Kidney epithelial cell (primary cell): ENCODE measurements around the gene PKP4. TPM values are rescaled to one million over a fixed set of nuclear protein-coding genes. Genes with fewer than 3 reads are reported as not detected.

Experiments
- DNase-seq: peaks from one replicate; pipeline ENCODE4 v3.0.0-alpha.2; 2010; ENCODE audit warnings: low read depth
- H3K27me3 ChIP-seq: 2 replicates; pipeline ENCODE4 v1.6.0; 2011; ENCODE audit warnings: low read length; ENCODE audit not compliant: control insufficient read depth, insufficient read depth
- H3K36me3 ChIP-seq: 2 replicates; pipeline ENCODE4 v1.5.1; 2011; ENCODE audit warnings: low read length; ENCODE audit not compliant: control insufficient read depth, insufficient read depth
- H3K4me3 ChIP-seq: 2 replicates; pipeline ENCODE4 v1.5.1; 2011; ENCODE audit warnings: low read depth, mild to moderate bottlenecking, control low read depth, low read length
- CTCF ChIP-seq: IDR thresholded peaks from 2 replicates; pipeline ENCODE4 v1.5.1; 2011; ENCODE audit warnings: mild to moderate bottlenecking, moderate library complexity, low read length, control low read depth, inconsistent platforms; ENCODE audit not compliant: insufficient read depth, poor library complexity, severe bottlenecking
- total RNA-seq: library from RNA; depleted of rRNA; stranded (reverse); fragments of >200 nt; gene quantifications from 2 replicates; pipeline ENCODE4 v1.2.3, GENCODE V29; 2015

PKP4 gene
- total RNA-seq, 1 donor from 2014 or later: 29.4 TPM

- TF ChIP-seq CTCF: no peak
- no peak overlapping the region for H3K4me3 ChIP-seq
- DNase-seq: no peak
- H3K36me3 ChIP-seq: no peaks in the 10 kb centered on the region
- no peaks in the 10 kb centered on the region for H3K27me3 ChIP-seq
These were observed 262.1 kb downstream of the PKP4 start for GRCh38 chr2:158718851-158719250.

- Histone ChIP-seq H3K27me3 (no peaks in the 10 kb centered on the region), H3K4me3 (no peak overlapping the region), H3K36me3 (no peaks in the 10 kb centered on the region)
- no peak for DNase-seq
- no peak for TF ChIP-seq CTCF
These were observed 262.7 kb downstream of the PKP4 start for GRCh38 chr2:158719403-158719802.

- DNase-seq: no peak
These were observed 265.7 kb downstream of the PKP4 start for GRCh38 chr2:158722266-158723105.

GRCh38 chr2:158723181-158723838, 266.6 kb downstream of the PKP4 start:
- no peak overlapping the region for H3K4me3 ChIP-seq
- TF ChIP-seq CTCF: no peak
- no peaks in the 10 kb centered on the region for H3K36me3 ChIP-seq
- DNase-seq: no peak
- H3K27me3 ChIP-seq: no peaks in the 10 kb centered on the region

More at GRCh38 chr2:158722266-158723105, 265.7 kb downstream of the PKP4 start:
- Histone ChIP-seq H3K27me3 (no peaks in the 10 kb centered on the region), H3K36me3 (no peaks in the 10 kb centered on the region), H3K4me3 (no peak overlapping the region)
- no peak for TF ChIP-seq CTCF

- Histone ChIP-seq H3K4me3 (no peak overlapping the region), H3K27me3 (no peaks in the 10 kb centered on the region), H3K36me3 (no peaks in the 10 kb centered on the region)
- no peak for DNase-seq
- TF ChIP-seq CTCF: peak; percentile 14
These were observed 267.4 kb downstream of the PKP4 start for GRCh38 chr2:158723921-158724802.
